GM11168 (cell line): ENCODE data around the gene MYBPC2.

ENCODE experiments used
- in situ Hi-C: fragments of 300-500 bp; cut with MboI; formaldehyde crosslinking; loops from one replicate; pipeline ENCODE4 v1.12.0; 2022; ENCODE audit warnings: low sequenced_read_pairs; ENCODE audit not compliant: unreplicated experiment

MYBPC2 gene

DNA sequence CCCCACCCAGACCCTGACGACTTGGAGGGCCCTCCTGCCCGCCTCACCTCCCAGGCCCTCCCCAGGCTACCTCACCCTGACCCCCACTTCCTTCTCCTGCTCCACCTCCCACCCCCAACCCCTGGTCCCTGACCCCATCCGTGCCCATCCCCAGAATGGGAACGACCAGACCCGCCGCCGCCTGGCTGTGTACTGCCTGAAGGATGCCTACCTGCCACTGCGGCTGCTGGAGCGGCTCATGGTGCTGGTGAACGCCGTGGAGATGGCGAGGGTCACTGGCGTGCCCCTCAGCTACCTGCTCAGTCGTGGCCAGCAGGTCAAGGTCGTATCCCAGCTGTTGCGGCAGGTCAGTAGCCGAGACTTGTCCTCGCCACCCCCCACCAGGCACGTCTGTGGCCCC is 25.9 kb upstream of the MYBPC2 start:
- in situ Hi-C loops = no loop called here

DNA sequence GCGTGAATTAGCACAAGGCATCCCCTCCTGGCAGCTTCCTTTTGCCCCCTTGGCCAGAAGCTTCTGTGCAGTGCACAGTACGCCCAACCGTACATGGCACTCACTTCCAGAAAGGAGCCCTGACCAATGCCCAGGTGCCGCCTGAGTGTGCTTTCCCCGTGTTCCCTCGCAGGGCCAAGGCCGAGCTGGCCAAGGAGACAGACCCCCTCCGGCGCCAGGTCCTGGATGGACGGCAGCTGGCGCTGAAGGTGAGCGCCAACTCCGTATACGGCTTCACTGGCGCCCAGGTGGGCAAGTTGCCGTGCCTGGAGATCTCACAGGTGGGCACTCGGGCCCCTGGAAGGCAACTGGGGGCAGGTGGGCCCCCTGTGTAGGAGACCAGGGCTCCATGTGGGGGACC is 23.3 kb upstream of the MYBPC2 start:
- in situ Hi-C loops = no loop called here

DNA sequence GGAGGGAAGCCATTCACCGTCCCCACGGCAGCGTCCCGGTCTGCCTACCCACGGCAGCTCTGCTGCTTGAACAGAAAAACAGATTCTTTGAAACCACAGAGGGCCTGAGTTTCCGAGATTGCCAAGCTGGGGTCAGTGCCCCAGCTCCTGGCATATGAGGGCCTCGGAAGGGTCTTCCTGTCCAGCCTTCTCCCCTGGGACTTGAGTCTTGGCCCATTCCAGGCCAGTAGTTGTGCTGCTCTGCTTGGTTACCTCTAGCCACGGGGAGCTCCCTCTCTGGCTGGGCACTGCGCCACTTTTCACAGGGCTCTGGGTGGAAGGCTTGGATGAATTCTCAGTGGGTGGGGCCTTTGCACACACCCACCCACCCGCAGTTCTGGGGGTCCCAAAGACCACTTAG is 22.6 kb upstream of the MYBPC2 start:
- in situ Hi-C loops = no loop called here

DNA sequence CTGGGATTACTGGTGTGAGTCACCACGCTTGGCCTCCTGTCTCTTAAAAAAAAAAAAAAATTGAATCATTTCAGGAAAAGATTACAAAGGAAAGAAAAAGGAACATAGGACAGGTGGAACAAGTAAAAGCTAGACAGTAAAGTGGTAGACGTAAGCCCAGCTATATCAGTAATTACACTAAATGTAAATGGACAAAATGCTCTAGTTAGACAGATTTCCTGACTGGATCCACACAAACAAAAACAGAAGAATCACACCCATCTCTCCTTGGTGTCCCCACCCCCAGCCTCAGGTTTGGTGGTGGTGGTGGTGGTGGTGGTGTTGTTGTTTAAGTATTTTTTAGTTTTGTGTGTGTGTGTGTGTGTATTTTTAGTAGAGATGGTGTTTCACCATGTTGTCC is 20.3 kb upstream of the MYBPC2 start:
- in situ Hi-C loops = no loop called here

DNA sequence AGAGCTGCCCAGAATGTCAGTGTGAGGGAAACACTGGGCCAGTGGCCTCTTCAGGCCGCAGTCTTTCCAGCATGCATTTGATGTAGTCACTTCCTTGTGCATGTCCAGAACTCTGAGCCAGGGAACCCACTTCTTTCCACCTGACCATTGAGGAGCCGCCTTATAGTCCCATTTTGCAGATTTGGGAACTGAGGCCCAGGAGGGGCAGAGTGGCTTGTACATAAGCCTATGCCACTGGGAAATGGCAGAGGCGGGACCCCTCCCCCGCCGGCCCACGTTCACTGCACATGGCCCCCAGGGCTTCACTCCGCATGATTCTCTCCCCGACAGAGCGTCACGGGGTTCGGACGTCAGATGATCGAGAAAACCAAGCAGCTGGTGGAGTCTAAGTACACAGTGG is 19.6 kb upstream of the MYBPC2 start:
- in situ Hi-C loops = no loop called here

DNA sequence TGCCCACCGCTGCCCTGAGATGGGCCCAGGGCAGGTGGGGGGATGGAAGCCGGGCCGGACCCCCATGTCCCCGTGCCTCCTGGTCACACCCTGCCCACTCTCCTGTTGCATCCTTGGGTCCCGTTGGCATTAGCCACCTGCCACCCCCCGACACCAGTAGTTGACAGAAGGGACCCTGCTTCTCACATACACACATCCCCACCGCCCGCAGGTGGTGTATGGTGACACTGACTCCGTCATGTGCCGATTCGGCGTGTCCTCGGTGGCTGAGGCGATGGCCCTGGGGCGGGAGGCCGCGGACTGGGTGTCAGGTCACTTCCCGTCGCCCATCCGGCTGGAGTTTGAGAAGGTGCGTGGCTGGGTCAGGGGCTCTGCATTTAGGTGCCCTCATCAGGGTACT is 19.2 kb upstream of the MYBPC2 start:
- in situ Hi-C loops = no loop called here

DNA sequence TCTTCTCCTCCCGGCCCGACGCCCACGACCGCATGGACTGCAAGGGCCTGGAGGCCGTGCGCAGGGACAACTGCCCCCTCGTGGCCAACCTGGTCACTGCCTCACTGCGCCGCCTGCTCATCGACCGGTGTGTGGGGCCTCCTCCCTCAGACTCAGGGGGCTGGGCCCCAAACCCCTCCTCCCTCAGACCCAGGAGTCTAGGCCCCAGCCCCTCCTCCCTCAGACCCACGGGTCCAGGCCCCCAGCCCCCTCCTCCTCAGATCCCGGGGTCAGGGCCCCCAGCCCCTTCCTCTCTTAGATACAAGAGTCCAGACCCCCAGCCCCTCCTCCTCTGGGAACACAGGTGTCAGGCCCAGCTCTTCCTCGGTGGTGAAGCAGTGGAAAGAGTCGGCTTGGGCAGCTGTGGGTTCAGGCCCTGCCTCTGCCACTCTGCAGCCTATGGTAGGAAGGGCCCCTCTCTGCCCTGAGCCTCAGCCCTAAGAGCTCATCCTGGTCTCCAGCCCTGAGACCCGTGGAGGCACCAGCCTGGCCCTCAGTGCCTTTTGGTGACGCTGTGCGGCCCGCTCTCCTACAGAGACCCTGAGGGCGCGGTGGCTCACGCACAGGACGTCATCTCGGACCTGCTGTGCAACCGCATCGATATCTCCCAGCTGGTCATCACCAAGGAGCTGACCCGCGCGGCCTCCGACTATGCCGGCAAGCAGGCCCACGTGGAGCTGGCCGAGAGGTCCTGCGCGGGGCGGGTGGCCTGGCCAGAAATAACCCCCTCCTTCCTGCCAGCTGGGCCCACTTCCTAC is 17.6 kb upstream of the MYBPC2 start:
- in situ Hi-C loops = no loop called here

DNA sequence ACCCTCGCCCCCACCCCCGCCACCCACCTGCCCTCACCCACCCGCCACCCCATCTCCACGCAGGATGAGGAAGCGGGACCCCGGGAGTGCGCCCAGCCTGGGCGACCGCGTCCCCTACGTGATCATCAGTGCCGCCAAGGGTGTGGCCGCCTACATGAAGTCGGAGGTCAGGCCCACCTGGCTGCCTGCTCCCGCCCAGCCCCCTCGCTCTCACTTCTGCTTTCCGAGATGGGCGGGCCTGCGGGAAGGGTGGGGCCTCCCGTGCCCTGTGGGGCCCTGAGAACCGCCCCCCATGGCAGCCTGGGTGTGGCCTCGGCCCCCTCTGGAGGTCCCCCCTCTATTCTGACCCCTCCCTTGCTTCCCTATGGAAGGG is 17.0 kb upstream of the MYBPC2 start:
- in situ Hi-C loops = no loop called here

DNA sequence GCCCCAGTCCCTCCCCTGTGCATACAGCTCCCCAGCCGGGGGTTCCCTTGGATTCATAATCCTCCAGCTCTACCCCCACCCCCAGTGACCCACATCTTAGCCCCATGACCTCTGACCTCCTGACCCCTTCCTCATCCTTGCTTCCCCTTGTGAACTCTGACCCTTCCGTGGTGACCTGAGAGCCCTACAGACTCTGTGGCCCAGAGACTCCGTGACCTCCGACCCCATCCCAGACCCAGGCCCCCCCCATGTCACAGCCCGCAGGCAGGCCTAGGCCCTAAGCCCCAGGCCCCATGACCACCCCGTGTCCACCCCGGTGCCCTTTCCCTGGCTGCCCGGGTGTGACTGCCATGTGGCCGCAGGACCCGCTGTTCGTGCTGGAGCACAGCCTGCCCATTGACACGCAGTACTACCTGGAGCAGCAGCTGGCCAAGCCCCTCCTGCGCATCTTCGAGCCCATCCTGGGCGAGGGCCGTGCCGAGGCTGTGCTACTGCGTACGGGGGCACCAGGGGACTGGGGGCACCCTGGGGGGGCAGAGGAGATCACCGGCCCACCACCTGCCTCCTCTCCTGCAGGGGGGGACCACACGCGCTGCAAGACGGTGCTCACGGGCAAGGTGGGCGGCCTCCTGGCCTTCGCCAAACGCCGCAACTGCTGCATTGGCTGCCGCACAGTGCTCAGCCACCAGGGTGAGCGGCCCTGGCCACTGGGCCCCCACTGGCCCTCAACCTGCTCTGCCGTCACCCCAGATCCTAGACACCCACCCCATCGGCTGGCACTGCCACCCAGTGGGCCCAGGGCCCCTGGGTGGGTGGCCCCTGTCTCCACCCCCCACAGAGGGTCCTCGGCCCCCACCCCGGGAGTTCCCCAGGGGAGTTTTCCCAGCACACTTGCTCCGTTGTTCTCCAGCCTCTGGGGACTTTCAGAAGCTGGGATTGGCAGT is 16.4 kb upstream of the MYBPC2 start:
- in situ Hi-C loops = no loop called here

DNA sequence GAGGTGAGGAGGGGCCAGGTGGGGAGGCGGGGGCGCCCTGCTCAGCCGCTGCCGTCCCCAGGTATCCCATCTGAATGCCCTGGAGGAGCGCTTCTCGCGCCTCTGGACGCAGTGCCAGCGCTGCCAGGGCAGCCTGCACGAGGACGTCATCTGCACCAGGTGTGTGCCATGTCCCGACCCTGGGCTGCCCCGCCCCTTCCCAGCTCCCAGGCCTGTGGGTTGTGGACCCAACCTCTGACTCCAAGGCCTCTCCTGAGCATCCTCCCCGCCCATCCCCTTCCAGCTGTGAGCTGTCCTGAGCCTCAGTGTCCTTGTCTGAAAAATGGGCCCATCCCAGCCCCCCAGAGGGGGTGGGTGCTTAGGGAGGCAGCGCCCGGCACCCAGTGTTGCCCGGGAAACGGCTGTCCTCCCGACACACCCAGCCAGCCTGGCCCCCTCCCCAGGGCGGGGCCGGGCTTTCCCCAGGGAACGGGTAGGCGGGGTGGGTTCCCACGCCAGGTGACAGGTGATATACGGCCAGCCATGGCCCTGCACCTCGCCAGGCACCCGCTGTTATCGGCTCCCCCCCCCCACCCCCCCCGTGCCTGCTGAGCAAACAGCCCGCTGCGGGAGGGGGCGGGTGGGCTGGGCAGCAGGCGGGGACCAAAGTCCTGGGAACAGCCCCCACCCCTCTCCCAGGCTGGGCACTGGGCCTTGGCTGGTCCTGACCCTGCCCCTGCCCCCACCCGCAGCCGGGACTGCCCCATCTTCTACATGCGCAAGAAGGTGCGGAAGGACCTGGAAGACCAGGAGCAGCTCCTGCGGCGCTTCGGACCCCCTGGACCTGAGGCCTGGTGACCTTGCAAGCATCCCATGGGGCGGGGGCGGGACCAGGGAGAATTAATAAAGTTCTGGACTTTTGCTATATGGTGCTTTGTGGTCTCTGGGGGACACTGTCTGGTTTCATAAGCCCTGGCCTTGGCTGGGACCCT is 15.3 kb upstream of the MYBPC2 start:
- in situ Hi-C loops = no loop called here

DNA sequence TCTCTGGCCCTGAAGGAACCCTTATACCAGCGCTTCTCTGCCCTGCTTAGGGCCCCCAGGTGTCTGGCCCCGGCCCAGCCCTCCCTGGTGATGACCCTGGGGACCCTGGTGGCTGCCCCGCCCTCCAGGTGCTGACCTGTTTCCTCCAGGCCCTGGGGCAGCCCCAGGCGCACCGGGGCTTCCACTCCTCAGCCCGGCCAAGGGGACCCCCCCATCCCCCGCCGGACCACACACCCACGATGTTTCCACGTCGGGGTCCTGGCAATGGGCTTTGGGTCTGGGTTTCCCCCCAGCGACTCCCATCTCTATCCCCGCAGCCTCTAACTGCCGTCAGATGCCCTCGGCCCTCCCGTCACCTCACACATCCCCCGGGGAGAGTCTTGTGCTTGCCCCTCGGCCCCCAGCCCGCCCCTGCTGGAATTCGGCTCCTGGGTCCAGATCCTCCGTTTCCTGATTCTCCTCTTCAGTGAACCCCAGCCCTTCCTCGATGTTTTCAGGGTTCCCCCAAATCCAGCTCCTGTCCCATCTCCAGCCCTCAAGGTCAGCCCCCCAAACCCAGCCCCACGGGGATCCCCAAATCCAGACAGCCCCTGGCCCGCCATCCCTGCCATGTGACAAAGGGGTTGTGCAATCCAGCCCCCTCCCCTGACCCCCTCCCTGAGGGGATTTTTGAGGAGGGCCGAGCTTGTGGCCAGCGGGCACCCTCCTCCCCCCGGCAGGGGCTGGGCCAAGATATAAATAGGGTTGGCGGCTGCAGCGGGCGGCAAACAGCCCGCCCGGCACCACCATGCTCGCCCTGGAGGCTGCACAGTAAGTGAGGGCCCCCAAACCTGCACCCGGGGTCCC is 14.3 kb upstream of the MYBPC2 start, which contains the start of gene SPIB:
Gene SPIB (plus strand): TSS at position 763 of the 846 bp plus-strand sequence. CDS start 25 bp downstream, at position 788.
- in situ Hi-C loops = no loop called here

DNA sequence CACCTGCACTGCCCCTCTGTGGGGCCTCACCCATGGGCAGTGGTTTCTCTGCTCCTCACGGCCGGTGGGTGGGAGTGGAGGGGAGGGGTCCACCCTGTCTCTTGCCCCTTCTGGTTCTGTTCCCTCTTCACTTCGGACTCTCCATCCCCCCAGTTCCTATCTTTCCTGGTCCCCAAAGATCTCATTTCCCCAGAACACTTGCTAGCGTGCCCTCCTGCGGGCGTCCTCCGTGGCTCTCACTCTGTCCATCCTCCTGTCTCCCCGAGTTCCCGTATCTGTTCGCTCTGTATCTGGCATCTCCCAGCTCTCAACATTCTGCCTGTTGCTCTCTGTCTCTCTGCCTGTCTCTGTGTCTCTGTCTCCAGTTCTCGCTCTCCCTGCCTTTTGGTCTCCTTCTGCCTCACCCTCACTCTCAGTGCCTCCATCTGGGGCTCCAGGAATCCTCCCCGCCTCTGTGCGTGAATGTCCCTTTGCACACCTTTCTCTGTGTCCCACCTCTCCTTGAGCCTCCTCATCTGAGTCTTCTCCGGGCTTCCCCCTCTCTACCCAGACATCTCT is 13.6 kb upstream of the MYBPC2 start:
- in situ Hi-C loops = no loop called here

DNA sequence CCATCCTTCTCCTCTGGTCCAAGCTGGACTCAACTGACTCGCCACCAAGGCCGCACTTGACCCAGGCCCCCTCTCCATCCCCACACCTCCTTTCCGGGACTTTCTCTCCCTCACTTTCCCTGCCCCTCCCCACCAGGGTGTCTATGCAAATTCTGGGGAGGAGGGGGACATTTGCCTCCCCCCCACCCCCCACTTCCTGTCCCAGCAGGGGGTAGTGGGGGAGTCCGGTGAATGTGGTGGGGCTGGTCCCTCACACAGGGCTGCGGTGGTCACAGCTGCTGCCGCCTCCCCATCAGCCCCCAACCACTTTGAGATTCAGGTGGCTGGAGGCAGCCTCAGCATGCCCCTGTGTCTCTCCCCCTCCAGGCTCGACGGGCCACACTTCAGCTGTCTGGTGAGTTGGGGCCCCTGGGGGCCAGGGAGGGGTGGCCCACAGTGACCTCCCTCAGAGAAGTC is 13.1 kb upstream of the MYBPC2 start:
- in situ Hi-C loops = no loop called here

DNA sequence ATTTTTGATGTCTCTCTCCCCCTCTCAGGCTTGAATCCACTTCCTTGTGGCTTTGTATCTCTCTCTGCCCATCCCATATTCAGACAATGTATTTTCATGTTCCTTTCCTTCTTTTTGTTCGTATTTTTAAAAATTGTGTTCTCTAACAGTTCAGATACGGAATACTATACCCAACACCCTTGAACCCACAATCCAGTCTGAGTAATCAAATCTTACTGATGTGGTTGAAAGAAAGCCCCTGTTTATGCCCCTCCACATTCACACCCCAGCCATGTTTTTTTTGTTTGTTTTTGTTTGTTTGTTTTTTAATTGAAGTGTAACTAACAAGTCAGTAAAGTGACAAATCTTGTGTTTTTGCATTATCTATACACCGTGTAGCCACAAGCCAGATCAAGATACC is 12.6 kb upstream of the MYBPC2 start:
- in situ Hi-C loops = no loop called here

DNA sequence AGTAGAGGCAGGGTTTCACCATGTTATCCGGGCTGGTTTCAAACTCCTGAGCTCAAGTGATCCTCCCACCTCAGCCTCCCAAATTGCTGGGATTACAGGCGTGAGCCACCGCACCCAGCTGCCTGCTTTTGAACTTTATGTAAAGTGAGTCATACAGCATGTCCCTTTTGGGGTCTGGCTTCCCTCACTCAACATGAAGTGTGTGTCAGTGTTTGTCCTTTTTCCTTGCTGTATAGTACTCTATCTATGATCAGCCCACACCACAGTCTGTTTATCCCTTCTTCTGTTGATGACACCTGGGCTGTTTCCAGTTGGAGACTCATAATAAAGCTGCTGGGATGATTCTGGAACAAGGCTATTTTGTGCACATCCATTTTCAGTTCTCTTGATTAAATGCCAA is 11.9 kb upstream of the MYBPC2 start:
- in situ Hi-C loops = no loop called here

DNA sequence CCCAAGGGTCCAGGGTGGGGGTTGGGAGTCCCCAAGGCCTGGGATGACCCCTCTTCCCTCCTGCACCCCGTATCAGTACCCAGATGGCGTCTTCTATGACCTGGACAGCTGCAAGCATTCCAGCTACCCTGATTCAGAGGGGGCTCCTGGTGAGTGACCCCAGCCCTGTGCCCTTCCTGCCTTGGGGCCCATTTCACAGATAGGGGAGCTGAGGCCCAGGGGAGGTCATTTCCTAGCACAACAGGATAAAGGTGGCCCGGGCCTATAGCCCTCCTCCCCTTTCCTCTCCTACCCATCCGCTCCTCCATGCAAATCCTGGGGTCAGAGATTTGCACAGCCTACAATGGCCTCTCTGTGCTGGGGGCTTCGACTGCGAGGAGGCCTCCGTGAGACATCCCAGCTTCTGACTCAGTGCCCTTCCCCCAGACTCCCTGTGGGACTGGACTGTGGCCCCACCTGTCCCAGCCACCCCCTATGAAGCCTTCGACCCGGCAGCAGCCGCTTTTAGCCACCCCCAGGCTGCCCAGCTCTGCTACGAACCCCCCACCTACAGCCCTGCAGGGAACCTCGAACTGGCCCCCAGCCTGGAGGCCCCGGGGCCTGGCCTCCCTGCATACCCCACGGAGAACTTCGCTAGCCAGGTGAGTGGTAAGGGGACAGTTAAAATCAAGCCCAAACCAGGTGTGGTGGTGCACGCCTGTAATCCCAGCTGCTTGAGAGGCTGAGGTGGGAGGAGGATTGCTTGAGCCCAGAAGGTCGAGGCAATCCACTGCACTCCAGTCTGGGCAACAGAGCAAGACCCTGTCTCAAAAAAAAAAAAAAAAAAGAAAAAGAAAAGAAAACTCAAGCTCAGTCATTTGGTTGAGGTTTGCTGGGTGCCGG is 10.1 kb upstream of the MYBPC2 start:
- in situ Hi-C loops = no loop called here

DNA sequence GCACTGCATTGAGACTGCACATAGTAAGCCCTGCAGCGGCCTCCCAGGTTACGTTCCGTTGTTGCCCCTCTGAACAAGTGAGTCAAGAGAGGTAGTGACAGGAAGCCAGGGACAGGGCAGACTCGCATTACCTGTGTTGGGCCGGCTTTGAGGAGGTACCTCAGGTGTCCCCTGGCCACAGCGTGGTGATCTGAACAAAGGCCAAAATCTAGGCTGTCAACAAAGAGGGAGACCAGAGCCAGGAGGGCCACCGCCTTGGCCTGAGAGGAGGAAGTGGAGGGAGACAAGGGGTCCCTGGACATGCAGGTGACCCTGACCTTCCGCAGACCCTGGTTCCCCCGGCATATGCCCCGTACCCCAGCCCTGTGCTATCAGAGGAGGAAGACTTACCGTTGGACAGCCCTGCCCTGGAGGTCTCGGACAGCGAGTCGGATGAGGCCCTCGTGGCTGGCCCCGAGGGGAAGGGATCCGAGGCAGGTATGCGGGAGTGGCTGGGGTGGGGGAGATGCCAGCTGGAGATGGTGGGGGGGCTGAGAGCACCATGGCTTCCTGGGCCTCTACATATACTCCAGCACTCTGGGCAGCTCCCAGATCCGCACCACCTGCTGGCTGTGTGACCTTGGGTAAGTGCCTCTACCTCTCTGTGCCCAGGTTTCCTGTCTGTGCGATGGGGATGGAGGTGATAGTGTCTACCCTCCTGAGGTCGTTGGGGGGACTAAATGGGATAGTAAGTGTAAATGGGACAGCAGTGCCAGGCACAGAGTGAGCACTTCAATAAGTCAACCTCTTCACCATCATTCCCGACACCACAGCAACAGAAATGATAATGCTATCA is 9.2 kb upstream of the MYBPC2 start:
- in situ Hi-C loops = no loop called here
